Heart left ventricle (tissue), 16 donors: Measurements from ENCODE around the gene DOCK7. TPM values are rescaled to one million over a fixed set of nuclear protein-coding genes. Genes with fewer than 3 reads are reported as not detected.

Source experiments
- ATAC-seq, 4 donors: fragments of 200-7000 bp; cut with Tn5 transposase; one replicate each; pipeline ENCODE4 v1.9.1; 2020 to 2022; ENCODE audit warnings: moderate library complexity in 4 of 4, mild to moderate bottlenecking in 3 of 4, moderate number of reproducible peaks in 1 of 4
- DNase-seq, 5 donors: peaks; one replicate each; pipeline ENCODE4 v3.0.0-alpha.2; 2020
- H3K27ac ChIP-seq, 12 donors: fragments of 200-600 bp; sonication (generic) in 4 of 12; one replicate each; pipeline versions ENCODE4 v1.5.0 to v1.8.0; 2016 to 2022; ENCODE audit warnings: mild to moderate bottlenecking in 2 of 12
- H3K27me3 ChIP-seq, 9 donors: fragments of 200-600 bp; sonication (generic) in 2 of 9; one replicate each; pipeline versions ENCODE4 v1.5.1 to v1.8.0; 2016 to 2022; ENCODE audit warnings: mild to moderate bottlenecking in 3 of 9
- H3K36me3 ChIP-seq, 9 donors: fragments of 200-600 bp; sonication (generic) in 2 of 9; one replicate each; pipeline versions ENCODE4 v1.5.0 to v1.8.0; 2018 to 2022; ENCODE audit warnings: mild to moderate bottlenecking in 2 of 9
- H3K4me1 ChIP-seq, 12 donors: fragments of 200-600 bp; sonication (generic) in 4 of 12; one replicate each; pipeline versions ENCODE4 v1.5.0 to v1.8.0; 2016 to 2022; ENCODE audit warnings: mild to moderate bottlenecking in 3 of 12
- H3K4me3 ChIP-seq, 12 donors: fragments of 200-600 bp; sonication (generic) in 4 of 12; one replicate each; pipeline versions ENCODE4 v1.5.0 to v1.8.0; 2017 to 2022; ENCODE audit warnings: mild to moderate bottlenecking in 9 of 12, moderate library complexity in 4 of 12
- H3K9me3 ChIP-seq, 12 donors: fragments of 200-600 bp; sonication (generic) in 4 of 12; one replicate each; pipeline versions ENCODE4 v1.5.0 to v1.8.0; 2016 to 2022; ENCODE audit warnings: mild to moderate bottlenecking in 1 of 12
- CTCF ChIP-seq, 12 donors: fragments of 200-600 bp; sonication (generic) in 4 of 12; IDR thresholded peaks; one replicate each; pipeline versions ENCODE4 v1.5.0 to v1.8.0; 2018 to 2022; ENCODE audit warnings: antibody characterized with exemption in 12 of 12, mild to moderate bottlenecking in 5 of 12
- POLR2A ChIP-seq, 2 donors: fragments of 450-650 bp; IDR thresholded peaks; one replicate each; pipeline ENCODE4 v1.6.1; 2017; ENCODE audit warnings: antibody characterized with exemption in 2 of 2, mild to moderate bottlenecking in 2 of 2, moderate library complexity in 2 of 2
- WGBS, 4 donors: extraction: QIAGEN DNeasy Blood & Tissue Kit in 2 of 4; methylation state at CpG; one replicate each; pipeline versions ENCODE4 v1.1.5 to v1.1.7; 2013 to 2018; 5-methylcytosine and 5-hydroxymethylcytosine counted together
- intact Hi-C, 10 donors: fragments of 100-400 bp; cut with DNase I; formaldehyde crosslinking; loops; one replicate each; pipeline versions ENCODE4 v1.11.1 to v1.14.2; 2022
- polyA plus RNA-seq, 2 donors: library from polyadenylated mRNA; stranded (reverse); fragments of 200-250 nt; gene quantifications; one replicate each; pipeline ENCODE4 v1.2.3, GENCODE V29; 2013
- total RNA-seq, 9 donors: library from RNA; depleted of rRNA in 2 of 9; stranded (reverse); fragments of >200 nt in 2 of 9; fragmentation: NEBNext Ultra II Directional in 3 of 9; extraction: Animal tissue kit (Norgen Biotek cat#: 25700) in 3 of 9; gene quantifications; one replicate each; pipeline versions ENCODE4 v1.1.0 to v1.2.4, GENCODE V29; 2016 to 2023
- donor health status: ischemic (EF 13 %, LVEDD 7.1; RV severe dilation, severe dysfunction).
- donor health status: healthy with polysubstance abuse.
- donor health status: DM: no; HTN: yes; CAD: no.
- donor health status: DM: no; HTN: no; CAD: no.
- donor health status: ischemic (EF 25% LVEDD 6.9; RV normal size, moderate dysfunction).
- donor health status: ischemic (EF 25% LVEDD 5.7; RV mildly dilated, moderate dysfunction).
- donor health status: healthy.
- donor health status: DM: yes; HTN: yes; CAD: no.
- donor health status: ischemic (EF 35%, LVEDD 5.7; RV mildly dilated, moderate dysfunction).
- donor health status: nonischemic (EF 11% LVEDD 7.7; RV severe dilation, severe dysfunction).
- donor health status: DM: yes; HTN: yes; CAD: no.
- donor health status: PGD.
- donor health status: ischemic (EF 29% LVEDD 5.4; RV normal size, mild dysfunction).
- donor health status: nonischemic (EF 23%, LVEDD 6.1; RV moderate dilation, normal function).

DOCK7 gene
- total and polyA plus RNA-seq, 11 donors, result 2.9 to 26.7 (median 11.6) TPM

- Histone ChIP-seq H3K4me1 (no peaks in the 10 kb centered on the region), H3K4me3 (no peak overlapping the region), H3K36me3 (peaks cover 0 to 21% (median 8%) of the 10 kb centered on the region in 9 donors), H3K27me3 (no peaks in the 10 kb centered on the region), H3K27ac (no peak overlapping the region), H3K9me3 (peaks cover 0 to 4% (median 0%) of the 10 kb centered on the region in 12 donors)
- intact Hi-C loops, result no loop called here
- TF ChIP-seq POLR2A (IDR thresholded peaks at IDR 0.05) (no peak), CTCF (IDR thresholded peaks at IDR 0.05) (no peak)
- DNase-seq, result no peak
- no peak for ATAC-seq
- WGBS, 4 donors, result 95 to 99% (median 97%) methylated on average over 2 of the region's 2 CpGs
Measured at GRCh38 chr1:62561306-62561705, 126.9 kb downstream of the DOCK7 start.

GRCh38 chr1:62544570-62544969, 143.6 kb downstream of the DOCK7 start:
- Histone ChIP-seq H3K9me3 (no peaks in the 10 kb centered on the region), H3K27me3 (no peaks in the 10 kb centered on the region), H3K36me3 (peaks cover 0 to 37% (median 8%) of the 10 kb centered on the region in 9 donors), H3K4me3 (no peak overlapping the region), H3K4me1 (no peaks in the 10 kb centered on the region), H3K27ac (no peak overlapping the region)
- no peak for DNase-seq
- intact Hi-C loops, result no loop called here
- ATAC-seq, result no peak
- TF ChIP-seq POLR2A (IDR thresholded peaks at IDR 0.05), result no peak
- no peak for TF ChIP-seq CTCF (IDR thresholded peaks at IDR 0.05)
- 94 to 97% (median 96%) methylated on average over 2 of the region's 2 CpGs for WGBS, 4 donors

GRCh38 chr1:62541048-62541447, 147.1 kb downstream of the DOCK7 start:
- intact Hi-C loops, result no loop called here
- 44 to 86% (median 66%) methylated on average over 2 of the region's 2 CpGs for WGBS, 4 donors

GRCh38 chr1:62539028-62539447, 149.1 kb downstream of the DOCK7 start:
- H3K27me3 ChIP-seq, result no peaks in the 10 kb centered on the region
- DNase-seq (no peak), ATAC-seq (no peak)
- WGBS, 4 donors, result 75 to 85% (median 78%) methylated on average over 2 of the region's 2 CpGs
- H3K4me1 ChIP-seq, result no peaks in the 10 kb centered on the region
- intact Hi-C loops, result loop anchor here in 1 of 10 donors (10.0 kb wide), 1 partner anchor 206 kb away; no protein-coding TSS in a partner anchor
- TF ChIP-seq POLR2A (IDR thresholded peaks at IDR 0.05) (no peak), CTCF (IDR thresholded peaks at IDR 0.05) (no peak)
- H3K27ac ChIP-seq, result no peak overlapping the region
- H3K4me3 ChIP-seq, result no peak overlapping the region
- H3K36me3 ChIP-seq, result peaks cover 0 to 87% (median 49%) of the 10 kb centered on the region in 9 donors
- H3K9me3 ChIP-seq, result no peaks in the 10 kb centered on the region

More at GRCh38 chr1:62541048-62541447, 147.1 kb downstream of the DOCK7 start:
- Histone ChIP-seq H3K9me3 (no peaks in the 10 kb centered on the region), H3K27ac (no peak overlapping the region), H3K36me3 (peaks cover 0 to 69% (median 32%) of the 10 kb centered on the region in 9 donors), H3K4me1 (no peaks in the 10 kb centered on the region), H3K27me3 (no peaks in the 10 kb centered on the region), H3K4me3 (no peak overlapping the region)
- no peak for TF ChIP-seq CTCF (IDR thresholded peaks at IDR 0.05)
- TF ChIP-seq POLR2A (IDR thresholded peaks at IDR 0.05), result no peak
- ATAC-seq (no peak), DNase-seq (no peak)
